ENCODE data around the gene SLC12A7.
A peak's percentile ranks its signal among the peaks of the same experiment; 100 is the strongest.
"Not testable (repeated sequence)": the region's sequence is repeated elsewhere in the genome, so short reads cannot be mapped to it uniquely, and the experiment has no call there.

The SLC12A7 gene

GRCh38 chr5:1140818-1141189, 28.9 kb upstream of the SLC12A7 start:
- ATAC-seq = no peak
- DNase-seq = no peak

GRCh38 chr5:1140171-1140817, 28.4 kb upstream of the SLC12A7 start:
- ATAC-seq = peak; percentile 60
- peak; percentile 84 for DNase-seq

GRCh38 chr5:1139331-1140170, 27.7 kb upstream of the SLC12A7 start:
- DNase-seq (no peak), ATAC-seq (no peak)

DNA sequence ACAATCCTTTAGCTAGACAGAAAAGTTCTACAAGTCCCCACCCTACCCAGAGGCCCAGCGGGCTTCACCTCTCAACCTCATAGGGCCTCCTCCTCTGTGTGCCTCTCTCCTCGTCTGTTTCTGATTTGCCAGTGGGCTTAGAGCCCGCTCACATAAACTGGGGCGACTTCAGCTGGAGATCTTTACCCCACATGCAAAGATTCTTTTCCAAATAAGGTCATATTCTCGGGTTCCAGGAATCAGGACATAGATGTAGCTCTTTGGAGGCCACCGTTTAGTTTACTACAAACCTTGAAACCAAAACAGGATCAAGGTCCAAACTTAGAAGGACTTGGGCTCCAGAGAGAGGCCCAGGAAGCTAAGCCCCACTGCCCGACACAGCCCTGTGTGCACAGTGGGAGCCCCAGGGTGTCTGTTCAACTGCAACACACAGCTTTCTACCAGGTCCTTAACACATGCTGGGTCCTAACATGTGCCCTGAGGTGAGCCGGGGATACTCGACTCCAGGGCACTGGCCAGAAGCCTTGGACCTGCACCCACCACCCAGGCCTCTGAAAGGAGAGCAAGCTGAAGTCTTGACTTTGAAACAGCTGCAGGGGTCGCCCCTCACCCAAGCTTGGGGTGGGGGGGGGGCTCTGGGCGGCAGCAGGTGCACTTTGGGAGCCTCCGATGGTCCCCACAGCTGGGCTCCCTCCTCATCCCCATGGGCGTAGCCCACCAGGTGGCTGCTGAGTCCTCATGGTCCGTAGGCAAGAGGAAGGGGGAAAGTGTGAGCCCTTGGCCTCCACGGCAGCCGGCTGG, 26.8 kb upstream of the SLC12A7 start:
- ATAC-seq = no peak
- DNase-seq = no peak

DNA sequence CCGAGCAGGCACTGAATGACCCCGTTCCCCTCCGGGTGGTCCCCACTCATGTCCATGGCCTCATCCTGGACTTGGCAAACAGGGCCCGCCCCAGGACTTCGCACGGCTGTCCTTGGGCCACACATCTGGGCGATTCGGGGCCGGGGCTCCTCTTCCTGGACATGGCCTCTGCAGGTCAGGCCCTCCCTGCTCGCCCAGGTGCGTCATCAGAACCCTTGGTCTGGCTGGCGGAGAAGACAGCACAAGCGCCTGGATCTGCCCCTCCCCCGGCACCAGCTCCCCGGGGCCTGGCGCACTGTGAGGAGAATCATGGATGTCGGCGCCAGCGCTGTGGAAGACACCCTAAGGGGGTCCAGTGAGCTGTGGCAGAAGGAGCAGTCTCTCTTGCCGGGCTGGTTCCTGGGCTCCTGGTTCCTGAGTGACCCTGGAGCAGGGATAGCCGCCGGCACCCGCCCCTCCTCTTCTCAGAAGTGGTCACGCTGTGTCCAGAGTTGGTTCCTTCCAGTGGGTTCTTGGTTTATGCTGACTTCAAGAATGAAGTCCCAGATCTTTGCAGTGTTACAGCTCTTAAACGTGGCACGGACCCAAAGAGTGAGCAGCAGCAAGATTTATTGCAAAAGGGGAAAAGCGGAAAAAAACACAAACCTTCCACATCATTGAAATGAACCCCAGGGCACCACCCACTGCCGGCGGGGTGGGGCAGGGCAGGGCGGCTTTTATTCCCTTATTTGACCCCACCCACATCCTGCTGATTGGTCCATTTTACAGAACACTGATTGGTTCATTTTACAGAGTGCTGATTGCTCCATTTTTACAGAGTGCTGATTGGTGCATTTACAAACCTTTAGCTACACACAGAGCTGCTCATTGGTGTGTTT, 25.9 kb upstream of the SLC12A7 start:
- no peak for DNase-seq
- ATAC-seq = no peak

DNA sequence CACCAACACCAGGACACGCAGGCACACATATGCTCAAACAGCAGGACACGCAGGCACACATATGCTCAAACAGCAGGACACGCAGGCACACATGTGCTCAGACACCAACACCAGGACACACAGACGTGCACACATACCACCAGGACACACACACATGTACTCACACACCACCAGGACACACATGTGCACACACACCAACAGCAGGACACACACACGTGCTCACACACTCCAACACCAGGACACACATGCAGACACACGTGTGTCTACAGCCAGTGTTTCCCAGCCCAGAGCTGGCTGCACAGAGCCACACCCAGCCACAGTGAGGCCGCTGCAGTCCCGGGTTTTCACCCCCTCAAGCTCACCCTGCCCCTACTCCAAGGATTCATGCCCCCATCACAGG, 25.0 kb upstream of the SLC12A7 start:
- no peak for DNase-seq
- ATAC-seq = no peak

- DNase-seq = no peak
- no peak for ATAC-seq
These were observed 24.0 kb upstream of the SLC12A7 start for GRCh38 chr5:1135696-1136525.

DNA sequence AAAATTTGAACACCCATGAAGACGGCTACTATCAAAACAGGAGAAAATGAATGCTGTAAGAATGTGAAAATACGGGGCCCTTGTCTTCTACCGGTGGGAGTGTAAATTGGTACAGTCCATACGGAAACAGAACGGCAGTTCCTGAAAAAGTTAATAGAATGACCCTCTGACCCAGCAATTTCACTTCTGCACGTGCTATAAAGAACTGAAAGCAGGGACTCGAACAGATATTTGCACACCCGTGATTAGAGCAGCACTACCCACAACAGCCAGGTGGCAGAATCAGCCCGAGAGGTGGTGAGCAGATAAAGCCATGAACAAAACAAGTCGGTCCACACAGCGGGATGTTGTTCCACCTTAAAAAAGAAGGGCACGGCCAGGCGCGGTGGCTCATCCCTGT, 22.6 kb upstream of the SLC12A7 start:
- no peak for DNase-seq
- ATAC-seq = no peak

GRCh38 chr5:1133510-1134201, 21.8 kb upstream of the SLC12A7 start:
- no peak for DNase-seq
- no peak for ATAC-seq

DNA sequence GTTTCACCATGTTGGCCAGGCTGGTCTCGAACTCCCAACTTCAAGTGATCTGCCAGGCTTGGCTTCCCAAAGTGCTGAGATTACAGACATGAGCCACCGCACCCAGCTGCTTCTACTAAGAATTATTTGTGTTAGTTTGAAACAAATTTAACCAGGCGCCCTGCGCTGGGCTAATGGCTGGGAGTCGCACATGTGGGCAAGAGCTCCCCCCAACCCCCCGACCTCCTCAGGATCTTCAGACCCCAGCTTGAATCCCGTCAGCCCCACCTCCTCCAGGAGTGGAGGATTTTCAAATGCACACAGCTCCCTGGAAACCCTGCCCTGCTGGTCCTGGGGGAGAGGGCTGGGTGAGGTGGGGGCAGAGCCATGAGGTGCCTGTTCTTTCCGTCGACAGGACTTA, 21.2 kb upstream of the SLC12A7 start:
- DNase-seq = no peak
- ATAC-seq = no peak

DNA sequence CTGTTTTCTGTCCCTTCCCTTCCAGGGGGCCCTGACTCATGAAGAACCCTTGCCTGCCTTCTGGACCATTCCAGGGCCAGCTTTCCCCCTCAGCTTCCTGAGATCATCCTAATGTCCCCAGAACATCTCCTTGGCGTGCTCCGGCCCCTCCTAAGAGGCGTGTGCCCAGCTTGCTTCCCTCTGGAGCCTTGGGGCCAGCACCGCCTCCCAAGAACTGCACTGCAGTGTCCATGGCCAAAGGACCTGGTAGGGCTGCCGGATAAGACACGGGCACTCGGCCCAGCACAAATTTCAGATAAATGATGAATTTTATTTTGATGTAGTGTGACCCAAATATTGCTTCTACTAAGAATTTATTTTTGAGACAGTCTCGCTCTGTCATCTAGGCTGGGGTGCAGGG, 20.7 kb upstream of the SLC12A7 start:
- DNase-seq (no peak), ATAC-seq (no peak)

DNA sequence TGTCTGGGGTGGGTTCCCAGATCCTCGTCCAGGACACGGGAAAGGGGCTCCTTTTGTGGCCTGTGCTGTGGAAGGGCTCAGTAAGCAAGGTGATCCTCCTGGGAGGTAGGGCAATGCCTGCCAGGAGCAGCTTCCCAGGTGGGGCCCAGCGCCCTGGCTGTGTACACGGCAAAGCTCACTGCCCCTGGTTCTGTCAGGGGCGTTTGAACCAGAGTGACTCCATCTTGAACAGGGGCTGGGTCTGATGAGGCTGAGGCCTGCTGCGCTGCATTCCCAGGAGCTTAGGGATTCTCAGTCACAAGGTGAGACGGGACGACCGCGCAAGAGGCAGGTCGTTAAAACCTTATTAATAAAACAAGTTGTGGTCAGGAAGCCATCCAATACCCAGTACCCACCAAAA, 19.9 kb upstream of the SLC12A7 start:
- no peak for DNase-seq
- ATAC-seq = no peak

DNA sequence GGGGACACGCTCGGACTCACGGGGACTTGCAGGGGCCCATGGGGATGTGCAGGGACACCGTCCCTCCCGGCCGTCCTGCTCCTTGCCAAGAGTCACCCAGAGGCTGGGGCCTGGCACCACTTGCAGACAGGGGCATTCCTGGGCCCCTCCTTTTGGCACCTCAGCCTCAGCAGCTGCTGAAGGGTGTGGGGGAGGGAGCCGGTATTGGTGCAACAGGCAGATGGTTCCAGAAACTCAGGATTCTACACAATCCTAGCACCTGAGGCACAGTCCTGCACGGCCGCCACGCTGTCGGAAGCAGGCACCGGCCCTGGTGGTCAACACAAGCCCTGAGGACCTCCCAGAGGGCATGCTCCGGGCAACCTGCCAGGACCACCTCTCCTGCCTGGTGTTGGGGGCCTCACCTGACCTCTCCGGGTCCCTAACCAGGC, 19.3 kb upstream of the SLC12A7 start:
- no peak for ATAC-seq

GRCh38 chr5:1130218-1130946, 18.5 kb upstream of the SLC12A7 start:
- no peak for DNase-seq
- peak; percentile 21 for ATAC-seq

More for the DNA sequence above, 19.3 kb upstream of the SLC12A7 start:
- DNase-seq = no peak

- DNase-seq (no peak), ATAC-seq (no peak)
These were observed 17.8 kb upstream of the SLC12A7 start for GRCh38 chr5:1129711-1130055.

GRCh38 chr5:1128977-1129710, 17.3 kb upstream of the SLC12A7 start:
- no peak for ATAC-seq
- no peak for DNase-seq

GRCh38 chr5:1127959-1128785, 16.3 kb upstream of the SLC12A7 start:
- DNase-seq = no peak
- ATAC-seq = no peak

DNA sequence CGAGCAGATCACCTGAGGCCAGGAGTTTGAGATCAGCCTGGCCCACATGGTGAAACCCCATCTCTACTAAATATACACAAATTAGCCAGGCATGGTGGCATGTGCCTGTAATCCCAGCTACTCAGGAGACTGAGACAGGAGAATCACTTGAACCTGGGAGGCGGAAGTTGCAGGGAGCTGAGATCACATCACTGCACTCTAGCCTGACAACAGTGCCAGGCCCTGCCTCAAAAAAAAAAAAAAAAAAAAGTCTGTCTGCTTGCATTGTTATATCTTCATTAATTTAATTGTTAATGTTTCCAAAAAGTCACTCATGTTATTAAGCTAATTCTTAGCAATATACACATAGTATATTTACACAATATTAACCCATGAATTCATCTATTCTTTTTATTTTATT, 13.8 kb upstream of the SLC12A7 start:
- not testable (repeated sequence) for DNase-seq, ATAC-seq

Data from stimulated activated naive CD8-positive, alpha-beta T cell treated with anti-CD3 and anti-CD28 coated beads, Interleukin-15, Interleukin-2, amounts not matched to agents 100 U/mL and 50 U/mL, for 24 hours (primary cell).